Memory B cell (primary cell): ENCODE data around the gene UBE2F.
"Not testable (repeated sequence)": the region's sequence is repeated elsewhere in the genome, so short reads cannot be mapped to it uniquely, and the experiment has no call there.

Experiments used
- ATAC-seq: fragments of 150-1000 bp; cut with Tn5 transposase; 2 replicates; pipeline ENCODE4 v1.10.0; 2021; ENCODE audit warnings: low read depth, mild to moderate bottlenecking, moderate library complexity
- DNase-seq, 2 donors: peaks; one replicate each; pipeline ENCODE4 v3.0.0; 2022; ENCODE audit warnings: low spot score in 2 of 2
- H3K27ac Mint-ChIP-seq: one replicate; pipeline ENCODE4 v1.8.0; 2022; ENCODE audit warnings: mild to moderate bottlenecking, moderate library complexity, mixed read lengths
- H3K27me3 Mint-ChIP-seq: one replicate; pipeline ENCODE4 v1.8.0; 2022; ENCODE audit warnings: mixed read lengths
- H3K36me3 Mint-ChIP-seq: one replicate; pipeline ENCODE4 v1.8.0; 2022; ENCODE audit warnings: mild to moderate bottlenecking, mixed read lengths
- H3K4me1 Mint-ChIP-seq: one replicate; pipeline ENCODE4 v1.8.0; 2022; ENCODE audit warnings: mixed read lengths
- H3K4me3 Mint-ChIP-seq: one replicate; pipeline ENCODE4 v1.8.0; 2022; ENCODE audit warnings: mild to moderate bottlenecking, moderate library complexity, mixed read lengths
- H3K9me3 Mint-ChIP-seq: one replicate; pipeline ENCODE4 v1.8.0; 2022; ENCODE audit warnings: mixed read lengths

Gene UBE2F

DNA sequence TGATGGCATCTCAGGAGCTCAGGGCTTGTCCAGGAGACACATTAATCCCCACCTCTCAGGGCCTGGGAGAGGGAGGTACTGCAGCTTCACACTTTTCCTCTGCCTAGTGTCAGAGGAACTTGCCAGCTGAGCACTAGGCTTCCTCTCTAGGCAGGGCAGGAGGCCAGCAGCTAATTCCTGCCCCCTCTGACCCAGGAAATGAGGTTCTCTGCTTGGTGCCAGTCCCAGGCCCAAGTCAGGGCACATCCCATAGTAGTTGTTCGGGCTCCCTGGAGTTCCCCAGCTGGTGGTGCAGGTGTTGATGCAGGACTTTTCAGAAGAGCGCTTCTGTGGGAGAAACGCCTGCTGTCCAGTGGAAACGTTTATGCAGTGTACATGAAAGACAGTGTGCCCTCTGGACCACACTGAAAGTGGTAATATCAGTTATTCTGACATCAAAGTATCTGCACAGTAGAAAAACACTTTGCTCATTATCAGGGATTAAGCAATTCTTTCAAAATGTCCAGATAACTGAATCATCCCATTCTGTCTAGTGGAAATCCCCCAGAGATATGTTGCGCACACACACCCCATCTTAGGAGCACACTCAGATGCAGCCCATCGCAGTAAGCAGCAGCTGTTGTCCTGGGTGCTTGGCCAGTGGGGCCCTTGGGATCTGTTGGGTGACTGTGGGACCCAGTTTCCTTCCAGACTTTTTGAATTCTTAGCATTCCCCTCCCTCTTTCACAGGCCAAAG is 76.2 kb downstream of the UBE2F start:
- ATAC-seq (no peak), DNase-seq (no peak)
- no peak overlapping the region for H3K4me3 Mint-ChIP-seq
- H3K36me3 Mint-ChIP-seq = peaks cover 39% of the 10 kb centered on the region
- H3K27me3 Mint-ChIP-seq = no peaks in the 10 kb centered on the region
- no peak overlapping the region for H3K27ac Mint-ChIP-seq
- peaks cover 2% of the 10 kb centered on the region for H3K4me1 Mint-ChIP-seq
- H3K9me3 Mint-ChIP-seq = peaks cover 6% of the 10 kb centered on the region

GRCh38 chr2:238043851-238044250 is 77.0 kb downstream of the UBE2F start:
- no peak overlapping the region for H3K27ac Mint-ChIP-seq
- H3K4me3 Mint-ChIP-seq = no peak overlapping the region
- H3K4me1 Mint-ChIP-seq = peaks cover 2% of the 10 kb centered on the region
- no peak for ATAC-seq
- no peak for DNase-seq
- no peaks in the 10 kb centered on the region for H3K27me3 Mint-ChIP-seq
- peaks cover 12% of the 10 kb centered on the region for H3K9me3 Mint-ChIP-seq
- H3K36me3 Mint-ChIP-seq = peaks cover 34% of the 10 kb centered on the region

GRCh38 chr2:238045575-238045974 is 78.8 kb downstream of the UBE2F start:
- Mint-ChIP-seq H3K4me1 (peaks cover 2% of the 10 kb centered on the region), H3K27me3 (no peaks in the 10 kb centered on the region), H3K4me3 (no peak overlapping the region), H3K27ac (no peak overlapping the region), H3K9me3 (peaks cover 12% of the 10 kb centered on the region), H3K36me3 (peaks cover 30% of the 10 kb centered on the region)
- ATAC-seq = no peak
- DNase-seq = no peak

- no peak overlapping the region for H3K27ac Mint-ChIP-seq
- DNase-seq (no peak), ATAC-seq (no peak)
- peaks cover 23% of the 10 kb centered on the region for H3K36me3 Mint-ChIP-seq
- H3K4me3 Mint-ChIP-seq = no peak overlapping the region
- H3K9me3 Mint-ChIP-seq = peaks cover 12% of the 10 kb centered on the region
- peaks cover 2% of the 10 kb centered on the region for H3K4me1 Mint-ChIP-seq
- H3K27me3 Mint-ChIP-seq = no peaks in the 10 kb centered on the region
These were observed 80.0 kb downstream of the UBE2F start for GRCh38 chr2:238046725-238047270.

DNA sequence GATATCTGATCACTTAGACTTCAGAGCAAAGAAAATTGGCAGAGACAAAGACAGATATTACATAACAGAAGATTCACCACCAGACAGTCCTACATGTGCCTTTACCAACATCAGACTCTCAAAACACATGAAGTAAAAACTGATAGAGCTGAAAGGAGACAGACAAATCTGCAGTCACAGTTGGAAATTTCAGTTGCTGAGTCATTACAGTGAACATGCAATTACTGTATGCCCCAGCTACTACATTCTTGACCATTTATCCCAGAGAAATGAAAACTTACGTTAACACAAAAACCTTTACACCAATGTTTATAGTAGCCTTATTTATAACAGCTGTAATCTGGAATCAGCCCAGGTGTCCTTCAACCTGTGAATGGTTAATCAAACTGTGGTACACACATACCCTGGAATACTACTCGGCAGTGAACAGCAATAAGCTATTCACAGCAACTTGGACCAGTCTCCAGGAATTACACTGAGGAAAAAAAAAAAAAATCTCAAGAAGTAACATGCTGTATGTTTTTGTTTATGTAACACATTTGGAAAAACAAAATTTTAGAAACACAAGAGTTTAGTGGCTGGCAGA is 86.5 kb downstream of the UBE2F start:
- no peak overlapping the region for H3K4me3 Mint-ChIP-seq
- no peak for DNase-seq
- no peak for ATAC-seq
- H3K27ac Mint-ChIP-seq = no peak overlapping the region
- peaks cover 5% of the 10 kb centered on the region for H3K9me3 Mint-ChIP-seq
- H3K36me3 Mint-ChIP-seq = no peaks in the 10 kb centered on the region
- H3K27me3 Mint-ChIP-seq = peaks cover 4% of the 10 kb centered on the region
- H3K4me1 Mint-ChIP-seq = peaks cover 3% of the 10 kb centered on the region

- DNase-seq = no peak
- peaks cover 6% of the 10 kb centered on the region for H3K36me3 Mint-ChIP-seq
- no peak for ATAC-seq
- H3K4me3 Mint-ChIP-seq = no peak overlapping the region
- H3K27me3 Mint-ChIP-seq = peaks cover 4% of the 10 kb centered on the region
- peaks cover 12% of the 10 kb centered on the region for H3K4me1 Mint-ChIP-seq
- peaks cover 2% of the 10 kb centered on the region for H3K9me3 Mint-ChIP-seq
- H3K27ac Mint-ChIP-seq = no peak overlapping the region
These were observed 89.0 kb downstream of the UBE2F start for GRCh38 chr2:238055841-238056240.

GRCh38 chr2:238057696-238058575 is 91.1 kb downstream of the UBE2F start:
- H3K36me3 Mint-ChIP-seq, H3K9me3 Mint-ChIP-seq, H3K27ac Mint-ChIP-seq, ATAC-seq, H3K27me3 Mint-ChIP-seq, DNase-seq, H3K4me3 Mint-ChIP-seq: not testable (repeated sequence)
- H3K4me1 Mint-ChIP-seq = peaks cover 18% of the 10 kb centered on the region

DNA sequence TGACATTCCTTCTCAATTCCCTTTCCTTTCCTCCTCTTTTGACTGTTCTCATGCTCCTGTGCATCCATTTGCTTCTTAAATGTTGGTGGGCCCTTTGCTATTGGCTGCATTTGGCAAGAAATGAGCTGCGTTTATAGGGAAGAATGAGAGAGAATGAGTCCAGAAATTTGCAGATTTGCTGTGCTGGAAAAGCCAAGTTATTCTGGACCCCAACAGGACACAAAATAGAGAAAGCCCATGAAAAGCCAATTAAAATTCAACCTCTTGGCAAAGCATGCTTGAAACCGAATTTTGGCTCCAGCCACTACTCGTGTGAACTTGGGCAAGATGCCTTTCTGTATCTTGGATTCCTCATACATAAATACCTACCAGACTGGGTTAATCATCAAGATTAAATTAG is 92.7 kb downstream of the UBE2F start:
- DNase-seq = no peak
- H3K27ac Mint-ChIP-seq = peak overlapping the region; percentile 93
- peaks cover 7% of the 10 kb centered on the region for H3K36me3 Mint-ChIP-seq
- H3K27me3 Mint-ChIP-seq = peaks cover 2% of the 10 kb centered on the region
- ATAC-seq = no peak
- H3K4me1 Mint-ChIP-seq = peaks cover 18% of the 10 kb centered on the region
- H3K4me3 Mint-ChIP-seq = peak overlapping the region; percentile 83
- H3K9me3 Mint-ChIP-seq = peaks cover 2% of the 10 kb centered on the region

- H3K27ac Mint-ChIP-seq = peak overlapping the region; percentile 93
- peaks cover 2% of the 10 kb centered on the region for H3K9me3 Mint-ChIP-seq
- ATAC-seq (no peak), DNase-seq (no peak)
- H3K36me3 Mint-ChIP-seq = peaks cover 7% of the 10 kb centered on the region
- peaks cover 2% of the 10 kb centered on the region for H3K27me3 Mint-ChIP-seq
- peaks cover 18% of the 10 kb centered on the region for H3K4me1 Mint-ChIP-seq
- H3K4me3 Mint-ChIP-seq = peak overlapping the region; percentile 83
These were observed 93.3 kb downstream of the UBE2F start for GRCh38 chr2:238060096-238060541.

- DNase-seq (peak; percentile 83 to 89), ATAC-seq (peak; percentile 95)
- peaks cover 7% of the 10 kb centered on the region for H3K36me3 Mint-ChIP-seq
- peaks cover 17% of the 10 kb centered on the region for H3K4me1 Mint-ChIP-seq
- peak within 1 kb of the TSS; percentile 93 for H3K27ac Mint-ChIP-seq
- H3K9me3 Mint-ChIP-seq = peaks cover 2% of the 10 kb centered on the region
- peak within 1 kb of the TSS; percentile 83 for H3K4me3 Mint-ChIP-seq
- peaks cover 2% of the 10 kb centered on the region for H3K27me3 Mint-ChIP-seq
These were observed 93.9 kb downstream of the UBE2F start, which contains the start of gene SCLY for GRCh38 chr2:238060542-238061314. SCLY (plus strand) TSS chr2:238061001; CDS start chr2:238061055, 54 bp downstream.

- Mint-ChIP-seq H3K9me3 (peaks cover 2% of the 10 kb centered on the region), H3K4me1 (peaks cover 15% of the 10 kb centered on the region), H3K27me3 (peaks cover 2% of the 10 kb centered on the region), H3K27ac (peak overlapping the region; percentile 93), H3K4me3 (peak overlapping the region; percentile 83), H3K36me3 (peaks cover 13% of the 10 kb centered on the region)
- ATAC-seq (peak; percentile 1), DNase-seq (no peak)
These were observed 94.7 kb downstream of the UBE2F start for GRCh38 chr2:238061315-238062202.

GRCh38 chr2:238063414-238064189 is 96.8 kb downstream of the UBE2F start:
- Mint-ChIP-seq H3K4me3 (no peak overlapping the region), H3K27ac (no peak overlapping the region), H3K9me3 (peaks cover 2% of the 10 kb centered on the region), H3K4me1 (peaks cover 15% of the 10 kb centered on the region), H3K36me3 (peaks cover 18% of the 10 kb centered on the region), H3K27me3 (no peaks in the 10 kb centered on the region)
- no peak for DNase-seq
- ATAC-seq = no peak
